Gastroesophageal sphincter (tissue), 4 donors: Measurements from ENCODE around the gene SORCS1. TPM values are rescaled to one million over a fixed set of nuclear protein-coding genes. Genes with fewer than 3 reads are reported as not detected.
A peak's percentile ranks its signal among the peaks of the same experiment; 100 is the strongest.

Experiments used
- ATAC-seq: fragments of 150-250 bp; one replicate; pipeline ENCODE4 v1.9.1; 2016; ENCODE audit warnings: mild to moderate bottlenecking, moderate library complexity
- H3K27ac ChIP-seq, 4 donors: fragments of 200-600 bp; sonication (generic) in 3 of 4; 1 replicate in 3 of 4; 2 replicates in 1 of 4; pipeline ENCODE4 v1.5.1; 2016 to 2019
- H3K27me3 ChIP-seq: fragments of 200-600 bp; sonication (generic); one replicate; pipeline ENCODE4 v1.5.1; 2019
- H3K36me3 ChIP-seq, 2 donors: fragments of 200-600 bp; sonication (generic); one replicate each; pipeline ENCODE4 v1.5.1; 2019; ENCODE audit warnings: control low read depth in 1 of 2
- H3K4me1 ChIP-seq, 3 donors: fragments of 200-600 bp; sonication (generic); 1 replicate in 2 of 3; 2 replicates in 1 of 3; pipeline ENCODE4 v1.5.1; 2016 to 2019; ENCODE audit warnings: control low read depth in 2 of 3
- H3K4me3 ChIP-seq, 2 donors: fragments of 200-600 bp; sonication (generic); one replicate each; pipeline ENCODE4 v1.5.1; 2019; ENCODE audit warnings: mild to moderate bottlenecking in 1 of 2, moderate library complexity in 1 of 2
- H3K9me3 ChIP-seq, 3 donors: fragments of 200-600 bp; sonication (generic); one replicate each; pipeline ENCODE4 v1.5.1; 2017 to 2019; ENCODE audit warnings: control low read depth in 2 of 3
- EP300 ChIP-seq: sonication (generic); formaldehyde crosslinking; IDR thresholded peaks from one replicate; pipeline ENCODE4 v1.6.1; 2017; ENCODE audit warnings: antibody characterized with exemption, mild to moderate bottlenecking
- POLR2A ChIP-seq, 2 donors: fragments of 450-650 bp; IDR thresholded peaks; one replicate each; pipeline ENCODE4 v1.6.1; 2017; ENCODE audit warnings: antibody characterized with exemption in 2 of 2, mild to moderate bottlenecking in 2 of 2, moderate library complexity in 1 of 2
- POLR2AphosphoS5 ChIP-seq: sonication (generic); formaldehyde crosslinking; IDR thresholded peaks from one replicate; pipeline ENCODE4 v1.6.1; 2017; ENCODE audit warnings: antibody characterized with exemption
- WGBS, 2 donors: methylation state at CpG; one replicate each; pipeline ENCODE4 v1.1.5; 2018; ENCODE audit warnings: low coverage in 1 of 2; 5-methylcytosine and 5-hydroxymethylcytosine counted together
- total RNA-seq, 4 donors: library from RNA; depleted of rRNA; stranded (reverse); fragments of >200 nt; gene quantifications; one replicate each; pipeline ENCODE4 v1.1.0, GENCODE V29; 2016
- TF ChIP-seq, protein P1 (sequence below), 4 experiments: fragments of 200-600 bp in 2 of 4; fragments of 450-650 bp in 2 of 4; sonication (generic) in 1 of 4; IDR thresholded peaks; one replicate each; pipeline ENCODE4 v1.5.1; 2017 to 2019; ENCODE audit warnings: antibody characterized with exemption in 4 of 4, mild to moderate bottlenecking in 2 of 4, moderate library complexity in 2 of 4

Gene SORCS1
- total RNA-seq, 4 donors from 2014 or later = 8.5 to 18.6 (median 10.0) TPM

- TF ChIP-seq POLR2AphosphoS5 = no peak
- TF ChIP-seq, protein P1, sequence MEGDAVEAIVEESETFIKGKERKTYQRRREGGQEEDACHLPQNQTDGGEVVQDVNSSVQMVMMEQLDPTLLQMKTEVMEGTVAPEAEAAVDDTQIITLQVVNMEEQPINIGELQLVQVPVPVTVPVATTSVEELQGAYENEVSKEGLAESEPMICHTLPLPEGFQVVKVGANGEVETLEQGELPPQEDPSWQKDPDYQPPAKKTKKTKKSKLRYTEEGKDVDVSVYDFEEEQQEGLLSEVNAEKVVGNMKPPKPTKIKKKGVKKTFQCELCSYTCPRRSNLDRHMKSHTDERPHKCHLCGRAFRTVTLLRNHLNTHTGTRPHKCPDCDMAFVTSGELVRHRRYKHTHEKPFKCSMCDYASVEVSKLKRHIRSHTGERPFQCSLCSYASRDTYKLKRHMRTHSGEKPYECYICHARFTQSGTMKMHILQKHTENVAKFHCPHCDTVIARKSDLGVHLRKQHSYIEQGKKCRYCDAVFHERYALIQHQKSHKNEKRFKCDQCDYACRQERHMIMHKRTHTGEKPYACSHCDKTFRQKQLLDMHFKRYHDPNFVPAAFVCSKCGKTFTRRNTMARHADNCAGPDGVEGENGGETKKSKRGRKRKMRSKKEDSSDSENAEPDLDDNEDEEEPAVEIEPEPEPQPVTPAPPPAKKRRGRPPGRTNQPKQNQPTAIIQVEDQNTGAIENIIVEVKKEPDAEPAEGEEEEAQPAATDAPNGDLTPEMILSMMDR (IDR thresholded peaks at IDR 0.05) = no peak
- no peak for TF ChIP-seq EP300
- TF ChIP-seq POLR2A (IDR thresholded peaks at IDR 0.05) = no peak
- Histone ChIP-seq H3K27ac (no peak overlapping the region), H3K36me3 (no peaks in the 10 kb centered on the region), H3K9me3 (no peaks in the 10 kb centered on the region), H3K4me3 (no peak overlapping the region), H3K4me1 (peaks cover 0 to 6% (median 0%) of the 10 kb centered on the region in 3 donors), H3K27me3 (no peaks in the 10 kb centered on the region)
- WGBS, 2 donors = 66 to 78% methylated on average over 2 to 3 of the region's 3 CpGs
- no peak for ATAC-seq
These were observed 349.0 kb downstream of the SORCS1 start for GRCh38 chr10:106815427-106816043.

- Histone ChIP-seq H3K27me3 (no peaks in the 10 kb centered on the region), H3K4me3 (no peak overlapping the region), H3K9me3 (no peaks in the 10 kb centered on the region), H3K36me3 (no peaks in the 10 kb centered on the region), H3K4me1 (peaks cover 0 to 26% (median 0%) of the 10 kb centered on the region in 3 donors), H3K27ac (no peak overlapping the region)
- TF ChIP-seq POLR2AphosphoS5 = no peak
- no peak for TF ChIP-seq EP300
- TF ChIP-seq POLR2A (IDR thresholded peaks at IDR 0.05) = no peak
- TF ChIP-seq, protein P1 (IDR thresholded peaks at IDR 0.05) = no peak
- 55 to 91% methylated on average over 1 of the region's 1 CpG for WGBS, 2 donors
- no peak for ATAC-seq
These were observed 359.4 kb downstream of the SORCS1 start for GRCh38 chr10:106804992-106805582.

DNA sequence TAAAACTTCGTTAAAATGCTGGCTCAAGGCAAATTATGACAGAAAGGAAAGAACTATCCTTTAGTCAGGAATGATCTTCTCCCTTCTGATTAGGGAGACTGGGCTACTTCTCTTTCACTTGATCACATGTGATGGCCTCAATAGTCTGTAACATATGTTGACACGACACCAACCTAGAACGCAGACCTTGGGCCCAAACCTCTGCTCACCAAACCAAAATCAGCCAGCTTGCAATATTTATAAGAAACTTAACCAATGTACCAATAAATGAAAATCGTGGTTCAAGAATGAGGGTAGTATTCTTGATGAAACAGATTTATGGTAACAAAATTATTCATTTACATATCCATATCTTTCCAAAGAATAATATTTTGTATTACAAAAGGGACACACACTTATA is 361.6 kb downstream of the SORCS1 start:
- TF ChIP-seq, protein P1 (IDR thresholded peaks at IDR 0.05) = no peak
- ATAC-seq = no peak
- H3K4me1 ChIP-seq = peaks cover 0 to 10% (median 0%) of the 10 kb centered on the region in 3 donors
- peaks cover 0 to 11% (median 0%) of the 10 kb centered on the region in 3 donors for H3K9me3 ChIP-seq
- no peak overlapping the region for H3K27ac ChIP-seq
- no peaks in the 10 kb centered on the region for H3K27me3 ChIP-seq
- no peak overlapping the region for H3K4me3 ChIP-seq
- no peaks in the 10 kb centered on the region for H3K36me3 ChIP-seq
- WGBS, 2 donors = 79 to 87% methylated on average over 3 of the region's 4 CpGs

DNA sequence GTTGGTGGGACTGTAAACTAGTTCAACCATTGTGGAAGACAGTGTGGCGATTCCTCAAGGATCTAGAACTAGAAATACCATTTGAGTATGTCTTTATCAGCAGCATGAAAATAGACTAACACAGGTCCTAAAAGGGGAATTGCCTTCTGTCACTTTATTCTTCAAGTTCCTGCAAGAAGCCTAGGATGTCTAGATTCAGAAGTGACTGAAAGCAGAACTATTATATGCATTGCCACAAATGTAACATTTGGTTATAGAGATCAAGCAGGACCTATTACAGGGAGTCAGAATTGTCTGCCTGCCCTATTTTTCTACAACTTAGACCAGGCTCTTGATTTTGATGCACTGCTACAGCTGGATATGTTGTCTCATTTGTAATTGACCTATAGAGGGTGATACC is 364.7 kb downstream of the SORCS1 start:
- no peak for ATAC-seq
- H3K27me3 ChIP-seq = no peaks in the 10 kb centered on the region
- no peak overlapping the region for H3K4me3 ChIP-seq
- 64% methylated on average over 1 of the region's 1 CpG; no CpG with 5 or more reads in 1 of the 2 donors for WGBS, 2 donors
- TF ChIP-seq EP300 = no peak
- no peak for TF ChIP-seq POLR2AphosphoS5
- TF ChIP-seq, protein P1 (IDR thresholded peaks at IDR 0.05) = no peak
- no peak for TF ChIP-seq POLR2A (IDR thresholded peaks at IDR 0.05)
- H3K9me3 ChIP-seq = peaks cover 0 to 11% (median 0%) of the 10 kb centered on the region in 3 donors
- no peak overlapping the region for H3K27ac ChIP-seq
- H3K36me3 ChIP-seq = no peaks in the 10 kb centered on the region
- H3K4me1 ChIP-seq = no peaks in the 10 kb centered on the region

DNA sequence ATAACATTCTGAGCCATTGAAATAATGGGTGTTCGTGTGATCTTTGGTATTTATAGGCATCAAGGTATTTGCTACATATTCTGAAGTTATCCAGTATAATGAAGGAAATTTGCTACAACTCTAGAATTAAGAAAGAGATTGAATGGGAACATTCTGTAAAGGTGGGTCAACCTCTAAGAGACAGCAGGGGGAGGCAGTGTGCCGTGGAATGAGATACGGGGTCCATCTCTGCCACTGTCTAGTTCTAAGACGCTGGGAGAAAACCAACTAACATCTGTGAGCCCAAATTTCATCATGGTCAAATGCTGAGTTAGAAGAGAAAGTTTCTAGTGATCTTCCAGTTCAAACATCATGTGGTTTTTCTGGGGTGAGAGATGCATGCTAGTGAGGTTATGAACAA is 368.9 kb downstream of the SORCS1 start:
- Histone ChIP-seq H3K4me3 (no peak overlapping the region), H3K27me3 (no peaks in the 10 kb centered on the region), H3K4me1 (no peaks in the 10 kb centered on the region), H3K36me3 (no peaks in the 10 kb centered on the region), H3K9me3 (peaks cover 0 to 11% (median 0%) of the 10 kb centered on the region in 3 donors), H3K27ac (no peak overlapping the region)
- 18 to 19% methylated on average over 4 of the region's 4 CpGs for WGBS, 2 donors
- TF ChIP-seq EP300 = no peak
- no peak for TF ChIP-seq POLR2AphosphoS5
- TF ChIP-seq, protein P1 (IDR thresholded peaks at IDR 0.05) = peak; percentile 14 to 65 (median 56)
- ATAC-seq = peak; percentile 83
